Heart left ventricle (tissue), 16 donors: ENCODE data around the gene NAGPA. TPM values are rescaled to one million over a fixed set of nuclear protein-coding genes. Genes with fewer than 3 reads are reported as not detected.

ENCODE experiments used
- ATAC-seq, 4 donors: fragments of 200-7000 bp; cut with Tn5 transposase; one replicate each; pipeline ENCODE4 v1.9.1; 2020 to 2022; ENCODE audit warnings: moderate library complexity in 4 of 4, mild to moderate bottlenecking in 3 of 4, moderate number of reproducible peaks in 1 of 4
- DNase-seq, 5 donors: peaks; one replicate each; pipeline ENCODE4 v3.0.0-alpha.2; 2020
- H3K27ac ChIP-seq, 12 donors: fragments of 200-600 bp; sonication (generic) in 4 of 12; one replicate each; pipeline versions ENCODE4 v1.5.0 to v1.8.0; 2016 to 2022; ENCODE audit warnings: mild to moderate bottlenecking in 2 of 12
- H3K27me3 ChIP-seq, 9 donors: fragments of 200-600 bp; sonication (generic) in 2 of 9; one replicate each; pipeline versions ENCODE4 v1.5.1 to v1.8.0; 2016 to 2022; ENCODE audit warnings: mild to moderate bottlenecking in 3 of 9
- H3K36me3 ChIP-seq, 9 donors: fragments of 200-600 bp; sonication (generic) in 2 of 9; one replicate each; pipeline versions ENCODE4 v1.5.0 to v1.8.0; 2018 to 2022; ENCODE audit warnings: mild to moderate bottlenecking in 2 of 9
- H3K4me1 ChIP-seq, 12 donors: fragments of 200-600 bp; sonication (generic) in 4 of 12; one replicate each; pipeline versions ENCODE4 v1.5.0 to v1.8.0; 2016 to 2022; ENCODE audit warnings: mild to moderate bottlenecking in 3 of 12
- H3K4me3 ChIP-seq, 12 donors: fragments of 200-600 bp; sonication (generic) in 4 of 12; one replicate each; pipeline versions ENCODE4 v1.5.0 to v1.8.0; 2017 to 2022; ENCODE audit warnings: mild to moderate bottlenecking in 9 of 12, moderate library complexity in 4 of 12
- H3K9me3 ChIP-seq, 12 donors: fragments of 200-600 bp; sonication (generic) in 4 of 12; one replicate each; pipeline versions ENCODE4 v1.5.0 to v1.8.0; 2016 to 2022; ENCODE audit warnings: mild to moderate bottlenecking in 1 of 12
- CTCF ChIP-seq, 12 donors: fragments of 200-600 bp; sonication (generic) in 4 of 12; IDR thresholded peaks; one replicate each; pipeline versions ENCODE4 v1.5.0 to v1.8.0; 2018 to 2022; ENCODE audit warnings: antibody characterized with exemption in 12 of 12, mild to moderate bottlenecking in 5 of 12
- POLR2A ChIP-seq, 2 donors: fragments of 450-650 bp; IDR thresholded peaks; one replicate each; pipeline ENCODE4 v1.6.1; 2017; ENCODE audit warnings: antibody characterized with exemption in 2 of 2, mild to moderate bottlenecking in 2 of 2, moderate library complexity in 2 of 2
- WGBS, 4 donors: extraction: QIAGEN DNeasy Blood & Tissue Kit in 2 of 4; methylation state at CpG; one replicate each; pipeline versions ENCODE4 v1.1.5 to v1.1.7; 2013 to 2018; 5-methylcytosine and 5-hydroxymethylcytosine counted together
- intact Hi-C, 10 donors: fragments of 100-400 bp; cut with DNase I; formaldehyde crosslinking; loops; one replicate each; pipeline versions ENCODE4 v1.11.1 to v1.14.2; 2022
- polyA plus RNA-seq, 2 donors: library from polyadenylated mRNA; stranded (reverse); fragments of 200-250 nt; gene quantifications; one replicate each; pipeline ENCODE4 v1.2.3, GENCODE V29; 2013
- total RNA-seq, 9 donors: library from RNA; depleted of rRNA in 2 of 9; stranded (reverse); fragments of >200 nt in 2 of 9; fragmentation: NEBNext Ultra II Directional in 3 of 9; extraction: Animal tissue kit (Norgen Biotek cat#: 25700) in 3 of 9; gene quantifications; one replicate each; pipeline versions ENCODE4 v1.1.0 to v1.2.4, GENCODE V29; 2016 to 2023
- donor health status: ischemic (EF 13 %, LVEDD 7.1; RV severe dilation, severe dysfunction).
- donor health status: healthy with polysubstance abuse.
- donor health status: DM: no; HTN: yes; CAD: no.
- donor health status: DM: no; HTN: no; CAD: no.
- donor health status: ischemic (EF 25% LVEDD 6.9; RV normal size, moderate dysfunction).
- donor health status: ischemic (EF 25% LVEDD 5.7; RV mildly dilated, moderate dysfunction).
- donor health status: healthy.
- donor health status: DM: yes; HTN: yes; CAD: no.
- donor health status: ischemic (EF 35%, LVEDD 5.7; RV mildly dilated, moderate dysfunction).
- donor health status: nonischemic (EF 11% LVEDD 7.7; RV severe dilation, severe dysfunction).
- donor health status: DM: yes; HTN: yes; CAD: no.
- donor health status: PGD.
- donor health status: ischemic (EF 29% LVEDD 5.4; RV normal size, mild dysfunction).
- donor health status: nonischemic (EF 23%, LVEDD 6.1; RV moderate dilation, normal function).

Gene NAGPA
- total and polyA plus RNA-seq, 11 donors = 3.8 to 14.6 (median 7.8) TPM

- Histone ChIP-seq H3K4me1 (peaks cover 0 to 9% (median 0%) of the 10 kb centered on the region in 12 donors), H3K36me3 (no peaks in the 10 kb centered on the region), H3K27ac (no peak overlapping the region), H3K27me3 (peaks cover 0 to 50% (median 21%) of the 10 kb centered on the region in 9 donors), H3K9me3 (peaks cover 0 to 7% (median 0%) of the 10 kb centered on the region in 12 donors), H3K4me3 (peak overlapping the region in 2 of 12 donors; percentile 6 to 10)
- 15 to 22% (median 19%) methylated on average over 45 to 60 of the region's 60 CpGs for WGBS, 4 donors
- no peak for TF ChIP-seq CTCF (IDR thresholded peaks at IDR 0.05)
- no peak for TF ChIP-seq POLR2A (IDR thresholded peaks at IDR 0.05)
- no peak for DNase-seq
- intact Hi-C loops = no loop called here
- ATAC-seq = peak in 2 of 4 donors; percentile 29 to 33
These were observed 46.0 kb downstream of the NAGPA start for GRCh38 chr16:4987580-4988374.

GRCh38 chr16:4987250-4987579 lies 46.5 kb downstream of the NAGPA start:
- DNase-seq (no peak), ATAC-seq (no peak)
- Histone ChIP-seq H3K4me1 (peaks cover 0 to 9% (median 1%) of the 10 kb centered on the region in 12 donors), H3K4me3 (peak overlapping the region in 2 of 12 donors; percentile 6 to 10), H3K36me3 (no peaks in the 10 kb centered on the region), H3K27me3 (peaks cover 0 to 50% (median 21%) of the 10 kb centered on the region in 9 donors), H3K9me3 (peaks cover 0 to 7% (median 0%) of the 10 kb centered on the region in 12 donors), H3K27ac (no peak overlapping the region)
- intact Hi-C loops = no loop called here
- WGBS, 4 donors = 0 to 7% (median 4%) methylated on average over 3 to 10 of the region's 10 CpGs
- TF ChIP-seq POLR2A (IDR thresholded peaks at IDR 0.05) = no peak
- TF ChIP-seq CTCF (IDR thresholded peaks at IDR 0.05) = no peak

GRCh38 chr16:4984174-4984990 lies 49.4 kb downstream of the NAGPA start:
- Histone ChIP-seq H3K27me3 (peaks cover 0 to 28% (median 15%) of the 10 kb centered on the region in 9 donors), H3K9me3 (peaks cover 0 to 7% (median 0%) of the 10 kb centered on the region in 12 donors), H3K27ac (no peak overlapping the region), H3K4me3 (no peak overlapping the region), H3K36me3 (no peaks in the 10 kb centered on the region), H3K4me1 (peaks cover 0 to 15% (median 1%) of the 10 kb centered on the region in 12 donors)
- DNase-seq (no peak), ATAC-seq (no peak)
- intact Hi-C loops = no loop called here
- 72 to 78% (median 74%) methylated on average over 5 of the region's 5 CpGs for WGBS, 4 donors
- no peak for TF ChIP-seq POLR2A (IDR thresholded peaks at IDR 0.05)
- TF ChIP-seq CTCF (IDR thresholded peaks at IDR 0.05) = no peak
